GM11168 (cell line): ENCODE results near the gene SYNPO2L.
"Not testable (repeated sequence)": the region's sequence is repeated elsewhere in the genome, so short reads cannot be mapped to it uniquely, and the experiment has no call there.

Source experiments
- in situ Hi-C: fragments of 300-500 bp; cut with MboI; formaldehyde crosslinking; loops from one replicate; pipeline ENCODE4 v1.12.0; 2022; ENCODE audit warnings: low sequenced_read_pairs; ENCODE audit not compliant: unreplicated experiment

The SYNPO2L gene, protein sequence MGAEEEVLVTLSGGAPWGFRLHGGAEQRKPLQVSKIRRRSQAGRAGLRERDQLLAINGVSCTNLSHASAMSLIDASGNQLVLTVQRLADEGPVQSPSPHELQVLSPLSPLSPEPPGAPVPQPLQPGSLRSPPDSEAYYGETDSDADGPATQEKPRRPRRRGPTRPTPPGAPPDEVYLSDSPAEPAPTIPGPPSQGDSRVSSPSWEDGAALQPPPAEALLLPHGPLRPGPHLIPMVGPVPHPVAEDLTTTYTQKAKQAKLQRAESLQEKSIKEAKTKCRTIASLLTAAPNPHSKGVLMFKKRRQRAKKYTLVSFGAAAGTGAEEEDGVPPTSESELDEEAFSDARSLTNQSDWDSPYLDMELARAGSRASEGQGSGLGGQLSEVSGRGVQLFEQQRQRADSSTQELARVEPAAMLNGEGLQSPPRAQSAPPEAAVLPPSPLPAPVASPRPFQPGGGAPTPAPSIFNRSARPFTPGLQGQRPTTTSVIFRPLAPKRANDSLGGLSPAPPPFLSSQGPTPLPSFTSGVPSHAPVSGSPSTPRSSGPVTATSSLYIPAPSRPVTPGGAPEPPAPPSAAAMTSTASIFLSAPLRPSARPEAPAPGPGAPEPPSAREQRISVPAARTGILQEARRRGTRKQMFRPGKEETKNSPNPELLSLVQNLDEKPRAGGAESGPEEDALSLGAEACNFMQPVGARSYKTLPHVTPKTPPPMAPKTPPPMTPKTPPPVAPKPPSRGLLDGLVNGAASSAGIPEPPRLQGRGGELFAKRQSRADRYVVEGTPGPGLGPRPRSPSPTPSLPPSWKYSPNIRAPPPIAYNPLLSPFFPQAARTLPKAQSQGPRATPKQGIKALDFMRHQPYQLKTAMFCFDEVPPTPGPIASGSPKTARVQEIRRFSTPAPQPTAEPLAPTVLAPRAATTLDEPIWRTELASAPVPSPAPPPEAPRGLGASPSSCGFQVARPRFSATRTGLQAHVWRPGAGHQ

DNA sequence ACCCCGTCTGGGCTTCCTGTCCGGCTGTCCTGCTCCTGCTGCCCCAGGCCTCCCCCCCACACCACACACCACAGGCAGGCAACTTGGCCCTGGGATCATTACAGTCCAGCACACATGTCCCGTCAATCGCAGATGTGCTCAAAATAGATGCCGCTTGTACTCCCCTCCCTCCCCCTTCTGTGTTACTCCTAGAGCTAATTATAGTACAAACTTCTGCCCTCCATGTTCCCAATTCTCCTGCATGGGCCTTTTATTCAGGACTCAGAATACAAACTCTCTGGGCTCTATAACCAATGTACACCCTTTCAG is at the start of gene SYNPO2L:
Gene SYNPO2L, minus strand, starts transcription at position 40 of the 309 bp plus-strand sequence. CDS start 107 bp downstream, outside the sequence.
- in situ Hi-C loops, result no loop called here

DNA sequence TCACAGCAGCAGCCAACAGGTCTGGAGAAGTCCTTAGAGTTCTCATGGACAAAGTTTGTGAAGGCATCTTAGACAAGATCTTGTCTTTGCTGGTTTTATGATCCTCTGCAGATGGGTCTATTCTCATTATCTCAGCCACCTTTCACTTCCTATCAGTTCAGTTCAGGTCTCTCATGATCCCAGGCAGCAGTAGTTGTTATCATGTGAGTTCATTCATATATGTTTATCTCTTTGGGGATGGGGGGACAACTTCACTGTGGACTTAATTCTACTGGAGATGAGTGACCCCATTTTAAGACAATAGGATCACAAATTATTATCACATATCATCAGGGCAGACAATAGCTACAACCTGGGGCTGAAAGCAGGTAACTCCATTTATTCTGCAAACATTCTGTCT is 48.1 kb upstream of the SYNPO2L start:
- in situ Hi-C loops, result not testable (repeated sequence)

DNA sequence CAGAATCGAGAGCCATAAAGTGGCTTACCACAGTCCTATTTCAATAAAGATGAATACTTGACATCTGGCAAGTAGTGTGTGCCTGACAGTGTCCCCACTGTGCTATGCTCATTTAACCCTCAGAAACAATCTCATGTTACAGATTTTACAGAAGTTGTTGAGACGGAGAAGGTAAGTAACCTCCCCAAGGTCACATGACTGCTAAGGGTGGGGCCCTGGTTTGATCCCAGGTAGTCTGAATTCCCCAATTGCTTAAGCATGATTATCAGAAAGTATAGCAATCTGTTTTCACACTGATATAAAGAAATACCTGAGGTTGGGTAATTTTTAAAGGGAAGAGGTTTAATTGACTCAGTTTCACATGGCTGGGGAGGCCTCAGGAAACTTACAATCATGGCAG is 43.0 kb upstream of the SYNPO2L start:
- in situ Hi-C loops, result not testable (repeated sequence)

DNA sequence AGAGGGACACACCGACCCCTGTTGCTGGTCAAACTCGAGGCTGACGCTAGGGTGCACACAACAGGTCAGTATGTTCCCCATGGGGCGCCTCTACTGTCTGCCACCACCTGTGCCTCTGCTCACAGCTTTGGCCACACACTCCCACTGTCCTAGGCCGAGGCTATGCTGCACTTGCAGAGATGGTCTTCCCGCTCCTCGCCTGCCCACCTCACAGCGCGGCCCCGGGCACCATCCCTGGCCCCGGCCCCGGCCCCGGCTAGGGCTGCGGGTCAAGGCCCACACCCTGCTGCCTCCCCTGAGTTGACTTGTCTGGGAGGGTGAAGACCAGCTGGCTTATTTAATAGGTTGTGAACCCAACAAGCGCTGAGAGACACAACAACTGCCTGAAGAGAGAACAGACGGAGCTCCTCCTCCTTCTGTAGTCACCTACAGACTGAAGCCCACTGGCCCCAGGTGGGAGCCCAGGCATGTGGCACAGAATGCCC is 41.9 kb upstream of the SYNPO2L start, which contains the start of gene AGAP5:
Gene AGAP5, minus strand, starts transcription at position 435 of the 485 bp plus-strand sequence. Its CDS starts 354 bp downstream, at position 81.
- in situ Hi-C loops, result not testable (repeated sequence)

DNA sequence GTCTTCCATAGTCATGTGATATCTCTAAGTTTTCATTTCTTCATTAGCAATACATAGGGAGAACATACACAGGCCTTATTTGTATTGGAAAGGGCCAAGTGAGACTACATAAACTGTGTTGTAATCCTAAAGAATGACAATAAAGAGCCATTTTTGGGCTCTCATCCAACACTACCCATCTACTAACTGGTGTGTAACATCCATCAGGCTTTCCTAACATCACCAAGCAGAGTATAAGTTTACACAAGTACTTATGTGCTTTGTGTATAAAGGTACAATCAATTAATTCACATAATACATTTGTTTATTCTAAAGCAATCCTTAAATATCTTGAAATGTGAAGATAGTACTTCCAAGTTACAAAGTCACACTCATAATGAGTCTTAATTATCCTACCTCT is 39.5 kb upstream of the SYNPO2L start:
- in situ Hi-C loops, result not testable (repeated sequence)

DNA sequence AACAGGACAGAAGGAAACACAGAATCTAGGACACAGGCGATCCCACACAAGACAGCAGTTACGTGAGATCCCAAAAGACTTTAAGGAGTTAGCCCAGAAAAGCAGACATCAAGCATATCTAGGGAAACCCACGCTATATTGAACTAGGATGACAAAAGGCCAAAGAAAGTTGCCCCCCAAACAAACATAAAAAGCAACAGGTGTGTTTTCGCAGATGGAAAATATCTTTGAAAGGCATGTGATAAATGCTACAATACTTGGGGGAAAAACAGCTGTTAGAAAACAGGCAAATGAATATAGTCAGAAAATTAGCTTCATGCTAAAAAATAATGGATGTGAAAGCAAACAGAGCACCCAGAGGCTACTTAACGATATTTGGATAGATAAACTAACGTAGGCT is 34.9 kb upstream of the SYNPO2L start:
- in situ Hi-C loops, result not testable (repeated sequence)

DNA sequence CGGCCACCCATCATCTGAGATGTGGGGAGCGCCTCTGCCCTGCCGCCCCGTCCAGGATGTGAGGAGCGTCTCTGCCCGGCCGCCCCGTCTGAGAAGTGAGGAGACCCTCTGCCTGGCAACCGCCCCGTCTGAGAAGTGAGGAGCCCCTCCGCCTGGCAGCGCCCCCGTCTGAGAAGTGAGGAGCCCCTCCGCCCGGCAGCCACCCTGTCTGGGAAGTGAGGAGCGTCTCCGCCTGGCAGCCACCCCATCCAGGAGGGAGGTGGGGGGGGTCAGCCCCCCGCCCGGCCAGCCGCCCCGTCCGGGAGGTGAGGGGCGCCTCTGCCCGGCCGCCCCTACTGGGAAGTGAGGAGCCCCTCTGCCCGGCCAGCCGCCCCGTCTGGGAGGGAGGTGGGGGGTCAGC is 33.8 kb upstream of the SYNPO2L start:
- in situ Hi-C loops, result not testable (repeated sequence)

DNA sequence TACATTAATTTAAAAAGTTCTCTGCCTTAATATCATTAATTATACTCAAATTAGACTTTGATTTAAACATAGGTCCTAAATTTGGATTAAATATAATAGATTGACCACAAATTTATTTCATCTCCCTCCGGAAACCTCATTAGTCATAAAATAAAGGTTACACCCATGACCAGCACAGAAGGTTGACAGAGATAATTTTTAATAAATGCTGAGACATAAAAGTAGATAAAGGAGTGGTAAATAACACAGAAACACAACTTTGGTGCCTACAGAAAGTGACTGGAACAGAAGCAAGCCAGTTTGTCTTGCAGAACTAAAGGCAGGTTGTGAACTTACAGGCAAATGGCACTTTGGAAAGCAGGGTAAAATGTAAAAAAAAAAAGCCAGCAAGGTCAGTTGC is 31.8 kb upstream of the SYNPO2L start:
- in situ Hi-C loops, result not testable (repeated sequence)

DNA sequence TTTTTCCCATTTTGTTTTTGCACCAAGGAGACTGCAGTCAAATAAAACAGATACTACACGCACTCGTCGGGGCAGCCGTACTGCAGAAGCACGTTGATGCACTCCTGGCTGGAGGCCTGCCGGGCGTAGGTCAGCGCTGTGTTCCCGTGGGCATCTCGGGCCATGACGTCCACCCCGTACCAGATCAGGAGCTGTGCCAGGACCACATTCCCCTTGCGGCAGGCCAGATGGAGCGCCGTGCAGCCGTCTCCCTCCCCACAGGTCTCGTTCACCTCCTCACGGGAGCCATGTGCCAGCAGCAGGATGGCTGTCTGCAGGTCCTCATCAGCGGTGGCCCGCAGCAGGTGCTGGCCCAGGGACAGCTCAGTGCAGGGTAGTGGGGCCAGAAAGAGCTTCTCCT is 18.7 kb upstream of the SYNPO2L start:
- in situ Hi-C loops, result not testable (repeated sequence)

DNA sequence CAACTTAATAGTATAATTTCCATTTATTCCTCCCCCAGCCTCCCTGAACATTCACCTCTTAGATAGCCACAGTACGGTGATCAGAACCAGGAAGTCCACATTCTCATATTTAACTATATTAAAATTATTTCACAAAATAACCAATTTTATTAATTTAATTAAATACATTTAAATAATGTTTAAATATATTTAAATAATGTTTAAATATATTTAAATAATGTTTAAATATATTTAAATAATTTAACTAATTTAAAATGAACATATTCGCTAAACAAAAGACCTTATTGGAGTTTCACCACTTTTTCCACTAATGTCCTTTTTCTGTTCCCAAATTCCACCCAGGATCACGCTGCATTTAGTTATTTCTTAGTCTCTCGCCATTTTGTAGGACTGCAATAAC is 12.5 kb upstream of the SYNPO2L start:
- in situ Hi-C loops, result not testable (repeated sequence)

DNA sequence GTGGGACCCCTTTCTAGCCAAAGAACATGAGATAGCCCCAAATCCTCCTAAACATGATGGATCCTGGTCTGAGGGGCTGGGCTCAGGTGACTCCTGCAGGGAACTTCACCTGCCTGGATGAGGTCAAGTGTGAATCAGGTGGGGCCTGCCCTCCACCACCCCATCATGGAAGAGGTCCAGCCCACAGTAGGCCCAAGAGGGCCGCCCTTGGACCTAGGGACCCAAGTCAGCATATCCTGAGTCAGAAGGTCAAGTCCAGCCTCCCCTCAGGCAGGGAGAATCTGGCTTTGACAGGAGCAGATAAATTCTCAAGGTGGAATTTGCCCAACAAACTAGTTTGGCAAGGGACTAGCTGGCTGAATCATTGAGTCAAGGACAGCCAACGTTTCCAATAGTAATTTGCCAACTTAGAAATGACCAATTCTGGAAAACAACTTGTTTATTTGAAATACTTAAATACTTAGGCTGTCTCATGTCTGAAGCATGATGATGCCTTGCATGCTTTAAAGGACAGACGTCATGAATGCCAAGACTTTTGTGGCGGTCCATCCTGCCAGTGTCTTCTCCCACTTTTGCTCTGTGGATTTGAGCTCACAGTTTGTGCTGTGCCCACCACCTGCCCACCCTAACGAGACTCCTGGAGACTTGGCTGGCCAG is 10.5 kb upstream of the SYNPO2L start:
- in situ Hi-C loops, result not testable (repeated sequence)

DNA sequence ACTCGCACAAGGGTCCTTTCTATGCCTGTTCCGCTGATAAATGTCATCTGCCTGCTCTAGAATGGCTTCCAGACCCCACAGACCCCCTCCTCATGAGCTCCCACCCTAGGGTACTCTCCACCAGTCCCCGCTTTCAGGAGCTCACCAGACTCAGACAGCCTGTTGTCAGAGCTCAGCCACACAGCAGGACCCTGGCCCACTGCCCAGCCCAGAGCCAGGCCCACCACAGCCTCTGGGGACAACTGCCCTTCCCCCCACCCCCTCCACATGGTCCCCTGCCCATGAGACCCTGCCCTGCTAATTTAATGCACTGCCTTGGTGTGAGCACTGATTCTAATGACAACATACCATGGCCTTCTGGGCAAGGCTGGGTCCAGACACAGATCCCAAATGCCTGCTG is 9.8 kb upstream of the SYNPO2L start:
- in situ Hi-C loops, result not testable (repeated sequence)

DNA sequence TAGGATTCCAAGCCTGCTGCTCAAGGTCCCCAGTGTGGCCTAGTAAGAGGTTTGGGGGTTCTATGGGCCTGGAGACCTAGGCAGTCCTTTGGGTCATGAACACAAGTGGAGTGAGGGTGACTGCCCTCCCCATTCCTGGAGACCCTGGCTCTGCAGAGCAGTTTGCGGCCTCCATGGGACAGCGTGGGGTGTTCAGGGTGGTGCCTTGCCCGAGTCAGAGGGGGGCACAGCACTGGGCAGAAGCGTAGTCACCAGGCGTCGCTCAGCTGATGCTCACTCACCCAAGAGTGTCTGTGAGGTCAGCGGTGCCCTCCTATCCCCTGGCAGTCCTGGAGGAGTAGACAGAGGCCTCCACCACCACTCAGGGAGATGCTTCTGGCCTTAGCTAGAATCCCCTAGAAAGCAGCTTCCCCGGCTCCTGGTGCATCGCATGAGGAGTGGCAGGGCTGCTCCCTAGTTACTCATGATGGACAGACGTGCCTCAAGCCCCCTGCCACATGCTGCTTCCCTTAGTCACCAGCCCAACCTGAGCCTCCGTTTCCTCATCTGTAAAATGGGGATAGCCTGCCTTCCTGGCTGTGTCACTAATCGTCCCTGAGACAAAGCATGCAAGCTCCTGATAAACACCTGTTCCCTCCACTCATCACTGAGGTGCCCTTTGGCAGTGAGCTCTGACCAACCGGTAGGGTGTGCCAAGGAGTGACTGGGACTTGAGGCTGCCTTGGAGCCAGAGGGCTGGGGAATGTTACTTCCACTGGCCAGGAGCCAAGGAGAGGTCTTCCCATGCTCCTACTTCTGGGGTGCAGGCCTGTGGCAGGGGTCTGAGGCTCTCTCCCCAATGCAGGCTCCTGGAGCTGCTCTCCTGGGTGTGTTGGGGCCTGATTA is 8.6 kb upstream of the SYNPO2L start:
- in situ Hi-C loops, result not testable (repeated sequence)

DNA sequence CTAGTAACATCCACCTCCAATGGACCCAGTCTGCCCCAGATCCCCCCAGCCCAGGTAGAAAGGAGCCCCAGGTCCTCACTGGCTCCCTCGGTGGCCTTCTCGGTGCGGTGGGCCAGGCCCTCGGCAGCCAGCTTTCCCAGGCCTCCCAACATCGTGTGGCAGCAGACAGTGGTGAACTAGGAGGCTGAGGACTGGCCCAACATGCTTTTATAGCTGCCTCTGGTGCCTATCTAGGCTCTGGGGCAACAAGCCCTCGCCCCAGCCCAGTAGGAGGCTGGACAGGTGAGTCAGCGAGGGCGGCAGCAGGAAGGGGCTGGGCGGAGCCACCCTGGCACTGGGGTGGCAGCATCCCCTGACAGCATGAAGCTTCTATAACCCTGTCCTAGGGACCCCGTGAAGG is 7.8 kb upstream of the SYNPO2L start:
- in situ Hi-C loops, result not testable (repeated sequence)

DNA sequence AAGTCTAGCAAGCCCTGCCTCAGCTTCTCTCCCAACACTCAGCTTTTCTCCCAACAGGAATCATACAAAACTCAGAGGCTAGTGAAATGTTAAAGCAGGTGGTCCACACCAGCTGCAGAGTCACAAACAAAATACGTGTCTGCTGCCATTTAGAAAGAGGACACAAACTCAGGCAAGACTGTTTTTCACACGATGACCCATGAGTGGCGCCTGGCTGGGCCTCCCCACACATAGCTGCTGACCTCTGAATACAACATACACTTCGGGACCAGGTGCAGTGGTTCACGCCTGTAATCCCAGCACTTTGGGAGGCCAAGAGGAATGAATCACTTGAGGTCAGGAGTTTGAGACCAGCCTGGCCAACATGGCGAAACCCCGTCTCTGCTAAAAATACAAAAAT is 6.9 kb upstream of the SYNPO2L start:
- in situ Hi-C loops, result not testable (repeated sequence)

DNA sequence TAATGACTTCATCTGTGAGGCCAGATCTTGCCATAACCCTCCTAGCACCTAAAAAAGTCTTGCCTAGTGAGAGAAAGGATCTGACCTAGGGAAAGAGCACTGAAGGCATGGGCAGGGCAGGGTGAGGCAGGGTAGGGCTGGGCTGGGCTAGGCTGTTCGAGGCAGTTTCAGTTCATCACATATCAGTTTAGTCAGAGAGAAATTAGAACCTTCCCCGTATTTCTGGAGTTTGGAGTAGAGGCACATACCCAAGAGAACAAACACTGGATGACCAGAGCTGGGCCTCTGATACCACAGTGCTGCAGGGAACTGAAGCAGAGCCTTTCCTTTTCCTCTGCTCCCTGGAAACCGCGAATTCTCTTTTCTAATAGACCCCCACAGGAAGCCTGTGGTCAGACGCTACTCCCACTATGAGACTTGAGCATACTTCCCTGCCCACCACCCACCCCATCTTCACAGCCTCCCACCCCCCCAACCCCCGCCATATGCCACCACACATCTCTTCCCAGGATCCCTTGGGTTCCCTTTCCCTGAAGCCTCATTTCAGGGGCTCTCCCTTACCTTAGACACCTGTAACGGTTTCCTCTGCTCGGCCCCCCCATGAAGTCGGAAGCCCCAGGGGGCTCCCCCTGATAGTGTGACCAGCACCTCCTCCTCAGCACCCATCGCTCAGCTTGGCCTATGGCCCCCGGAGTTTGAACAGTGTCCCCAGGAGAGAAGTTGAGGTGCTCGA is 406 bp downstream of the SYNPO2L start:
- in situ Hi-C loops, result no loop called here

DNA sequence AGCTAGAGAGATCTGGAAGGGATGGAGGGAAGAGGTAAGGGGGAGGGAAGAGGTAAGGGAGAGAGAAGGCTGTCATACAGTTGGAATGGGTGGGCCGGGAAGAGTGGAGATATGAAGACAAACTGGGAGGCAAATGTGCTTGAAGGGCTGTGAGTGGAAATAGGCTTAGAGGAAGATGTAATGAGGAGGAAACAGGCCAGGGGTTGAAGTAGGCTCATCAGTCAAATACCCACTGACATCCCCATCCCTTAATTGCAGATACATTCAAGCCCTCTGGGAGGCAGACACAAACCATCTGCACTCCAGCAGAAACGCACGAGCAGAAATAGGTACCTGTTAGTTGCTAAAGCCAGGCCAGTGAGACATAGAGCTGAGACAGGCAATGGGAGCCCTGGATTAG is 2.1 kb downstream of the SYNPO2L start:
- in situ Hi-C loops, result no loop called here

DNA sequence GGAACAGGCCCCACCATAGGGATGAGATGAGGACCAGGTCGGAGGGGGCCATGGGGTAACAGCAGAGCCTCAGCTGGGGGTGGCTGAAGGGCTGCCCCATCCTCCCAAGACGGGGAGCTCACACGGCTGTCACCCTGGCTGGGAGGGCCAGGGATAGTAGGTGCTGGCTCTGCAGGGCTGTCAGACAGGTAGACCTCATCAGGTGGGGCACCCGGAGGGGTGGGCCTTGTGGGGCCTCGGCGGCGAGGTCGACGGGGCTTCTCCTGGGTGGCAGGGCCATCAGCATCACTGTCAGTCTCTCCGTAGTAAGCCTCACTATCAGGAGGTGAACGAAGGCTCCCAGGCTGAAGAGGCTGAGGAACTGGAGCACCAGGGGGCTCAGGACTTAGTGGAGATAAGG is 2.6 kb downstream of the SYNPO2L start:
- in situ Hi-C loops, result no loop called here
